Raji (cell line): ENCODE measurements around the gene TRPM7.

ENCODE experiments used
- POLR2A ChIP-seq: IDR thresholded peaks from 2 replicates; pipeline ENCODE4 v1.6.1; 2011; ENCODE audit warnings: low read depth, low read length, control low read depth; ENCODE audit not compliant: insufficient read depth

The TRPM7 gene

DNA sequence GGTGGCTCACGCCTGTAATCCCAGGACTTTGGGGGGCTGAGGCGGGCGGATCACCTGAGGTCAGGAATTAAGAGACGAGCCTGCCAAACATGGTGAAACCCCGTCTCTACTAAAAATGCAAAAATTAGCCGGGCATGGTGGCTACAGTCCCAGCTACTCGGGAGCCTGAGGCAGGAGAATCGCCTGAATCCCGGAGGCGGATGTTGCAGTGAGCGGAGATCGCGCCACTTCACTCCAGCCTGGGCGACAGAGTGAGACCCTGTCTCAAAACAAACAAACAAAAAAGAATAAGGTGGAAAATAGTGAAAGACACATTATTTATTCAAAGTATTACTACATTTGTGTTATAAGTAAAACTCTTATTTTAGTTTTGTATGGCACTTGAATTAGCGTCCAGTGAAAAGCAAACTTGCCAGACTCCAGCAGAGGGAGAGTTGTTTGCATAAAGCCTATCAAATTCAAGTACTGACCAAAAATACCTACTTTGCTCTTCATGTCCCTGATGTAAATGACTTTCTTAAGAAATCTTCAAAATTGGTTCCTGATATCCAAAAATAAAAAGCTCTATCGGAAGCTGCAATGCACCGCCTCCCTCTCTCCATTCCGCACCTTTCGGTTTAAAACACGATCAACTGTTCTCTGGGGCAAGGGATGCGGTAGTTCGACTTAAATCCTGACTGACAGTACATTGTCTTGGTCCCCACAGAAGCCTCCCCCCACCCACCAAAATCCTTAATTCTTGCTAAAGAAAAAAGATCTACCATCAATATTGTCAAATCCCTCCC is 1.2 kb downstream of the TRPM7 start:
- no peak for TF ChIP-seq POLR2A

DNA sequence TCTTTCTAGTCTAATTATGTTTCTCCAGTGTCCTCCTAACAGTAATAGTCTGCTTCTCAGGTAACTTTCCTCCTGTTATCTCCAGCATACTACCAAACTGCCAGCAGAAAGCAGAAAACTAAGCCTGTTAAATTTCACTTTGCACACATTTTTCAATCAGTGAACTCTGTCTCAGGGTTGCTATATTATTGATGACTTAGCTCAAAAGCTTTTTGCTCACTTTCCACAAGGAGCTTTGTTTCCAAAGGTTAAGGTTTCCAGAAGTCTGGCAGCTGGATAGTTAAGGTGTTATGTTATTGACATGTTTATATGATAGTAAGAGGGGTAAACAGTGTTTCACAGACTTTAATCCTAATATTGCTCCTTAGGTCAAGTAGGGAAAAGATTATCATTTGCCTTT is 5.1 kb downstream of the TRPM7 start:
- TF ChIP-seq POLR2A = no peak

DNA sequence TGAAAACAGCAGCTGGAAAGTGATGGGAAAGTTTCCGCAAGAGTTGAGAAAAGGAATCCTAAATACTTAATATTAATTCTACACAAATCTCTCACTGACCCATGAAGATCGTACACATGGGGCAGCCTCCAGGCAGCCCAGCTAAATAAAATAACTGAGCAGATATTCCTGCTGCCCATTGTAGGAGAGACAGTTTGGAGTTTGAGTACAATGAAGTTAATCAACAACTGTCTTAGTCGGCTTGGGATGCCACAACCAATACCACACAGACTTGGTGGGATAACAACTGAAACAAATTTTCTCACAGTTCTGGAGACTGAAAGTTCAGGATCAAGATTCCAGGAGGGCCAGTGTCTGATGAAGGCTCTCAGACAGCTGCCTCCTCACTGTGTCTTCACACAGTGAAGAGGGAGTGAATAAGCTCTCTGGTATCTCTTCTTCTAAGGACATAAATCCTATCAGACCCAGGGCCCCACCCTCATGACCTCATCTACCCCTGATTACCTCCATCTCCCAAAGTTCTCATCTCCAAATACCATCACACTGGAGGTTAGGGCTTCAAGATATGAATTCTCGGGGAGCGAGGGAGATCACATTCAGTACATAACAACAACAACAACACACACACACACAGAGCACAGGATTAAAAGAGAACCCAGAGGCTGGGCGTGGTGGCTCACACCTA is 9.7 kb downstream of the TRPM7 start:
- no peak for TF ChIP-seq POLR2A

DNA sequence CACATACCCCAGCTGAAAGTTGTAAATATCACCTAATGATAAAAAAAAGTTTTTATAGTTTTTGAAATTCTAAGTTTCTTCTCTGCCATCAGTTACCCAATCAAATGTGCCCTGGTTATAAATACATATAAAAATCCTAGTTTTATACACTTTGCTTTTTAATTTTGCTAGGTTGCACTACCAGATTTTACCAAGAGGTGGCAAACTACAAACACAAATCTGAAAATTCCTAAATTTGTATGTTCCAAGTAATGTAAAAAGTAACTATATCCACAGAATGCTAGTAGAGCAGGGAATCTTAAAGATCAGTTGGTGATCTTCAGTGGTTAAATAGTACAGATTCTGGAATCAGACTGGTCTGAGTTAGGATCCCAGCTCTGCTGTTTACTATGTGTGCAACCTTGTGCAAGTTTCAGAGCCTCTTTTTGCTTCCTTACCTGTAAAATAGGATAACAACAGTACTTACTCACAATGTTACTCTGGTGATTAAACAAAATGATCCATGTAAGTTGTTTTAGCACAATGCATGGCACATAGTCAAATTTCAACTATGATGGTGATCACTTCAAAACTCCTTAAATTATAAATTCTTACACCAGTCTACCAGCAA is 11.0 kb downstream of the TRPM7 start:
- TF ChIP-seq POLR2A = no peak

DNA sequence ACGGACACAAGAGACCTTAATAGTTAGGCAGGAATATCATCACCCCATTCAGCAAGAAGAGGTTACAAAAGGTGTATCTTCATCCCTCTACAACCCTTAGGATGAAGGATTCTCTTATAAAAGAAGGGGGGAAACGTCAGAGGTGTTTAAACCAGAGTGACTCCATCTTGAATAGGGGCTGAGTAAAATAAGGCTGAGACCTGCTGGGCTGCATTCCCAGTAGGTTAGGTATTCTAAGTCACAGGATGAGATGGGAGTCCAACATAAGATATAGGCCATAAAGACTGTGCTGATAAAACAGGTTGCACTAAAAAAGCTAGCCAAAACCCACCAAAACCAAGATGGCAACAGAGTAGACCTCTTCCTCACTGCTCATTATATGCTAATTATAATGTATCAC is 16.5 kb downstream of the TRPM7 start:
- no peak for TF ChIP-seq POLR2A

DNA sequence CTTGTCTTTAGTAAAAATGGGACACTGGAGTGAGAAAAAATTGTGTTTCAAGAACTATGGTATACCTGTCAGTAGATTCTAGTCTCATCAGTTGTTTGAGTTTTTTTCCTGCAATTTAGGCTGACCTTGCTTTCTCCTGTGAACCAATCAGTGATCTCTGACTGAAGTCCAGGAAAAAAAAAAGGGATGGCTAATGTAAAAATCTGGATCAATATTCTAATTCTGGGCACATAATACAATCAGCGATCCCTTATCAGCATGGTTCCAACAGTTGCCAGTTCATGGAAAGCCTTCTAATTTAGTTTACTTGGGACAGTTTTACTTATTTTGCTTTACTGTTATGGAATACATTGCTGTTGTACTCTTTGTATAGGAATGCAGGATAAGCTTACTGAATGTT is 17.0 kb downstream of the TRPM7 start:
- no peak for TF ChIP-seq POLR2A

DNA sequence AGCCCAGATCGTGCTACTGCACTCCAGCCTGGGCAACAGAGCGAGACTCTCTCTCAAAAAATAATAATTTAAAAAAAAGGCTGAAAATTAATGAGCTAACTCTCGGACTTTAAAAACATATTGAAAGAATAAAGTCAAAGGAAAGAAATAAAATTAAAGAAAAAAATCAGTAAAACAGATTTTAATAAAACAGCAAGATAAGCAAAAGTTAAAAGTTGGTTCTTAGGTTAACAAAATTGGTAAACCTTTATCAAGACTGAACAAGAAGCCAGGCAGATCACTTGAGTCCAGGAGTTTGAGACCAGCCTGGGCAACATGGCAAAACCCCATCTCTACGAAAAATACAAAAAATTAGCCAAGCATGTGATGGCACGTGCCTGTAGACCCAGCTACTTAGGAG is 20.7 kb downstream of the TRPM7 start:
- no peak for TF ChIP-seq POLR2A

DNA sequence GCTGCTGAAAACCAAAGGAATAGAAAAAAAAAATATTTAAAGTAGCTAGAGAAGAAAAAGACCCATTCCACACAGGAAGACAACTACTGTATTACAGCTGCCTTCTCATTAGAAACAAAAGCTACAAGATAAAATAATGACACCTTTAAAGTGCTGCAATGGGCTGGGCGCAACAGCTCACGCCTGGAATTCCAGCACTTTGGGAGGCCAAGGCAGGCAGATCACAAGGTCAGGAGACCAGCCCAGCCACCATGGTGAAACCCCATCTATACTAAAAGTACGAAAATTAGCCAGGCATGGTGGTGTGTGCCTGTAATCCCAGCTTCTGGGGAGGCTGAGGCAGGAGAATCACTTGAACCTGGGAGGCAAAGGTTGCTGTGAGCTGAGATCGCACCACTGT is 31.0 kb downstream of the TRPM7 start:
- TF ChIP-seq POLR2A = no peak

DNA sequence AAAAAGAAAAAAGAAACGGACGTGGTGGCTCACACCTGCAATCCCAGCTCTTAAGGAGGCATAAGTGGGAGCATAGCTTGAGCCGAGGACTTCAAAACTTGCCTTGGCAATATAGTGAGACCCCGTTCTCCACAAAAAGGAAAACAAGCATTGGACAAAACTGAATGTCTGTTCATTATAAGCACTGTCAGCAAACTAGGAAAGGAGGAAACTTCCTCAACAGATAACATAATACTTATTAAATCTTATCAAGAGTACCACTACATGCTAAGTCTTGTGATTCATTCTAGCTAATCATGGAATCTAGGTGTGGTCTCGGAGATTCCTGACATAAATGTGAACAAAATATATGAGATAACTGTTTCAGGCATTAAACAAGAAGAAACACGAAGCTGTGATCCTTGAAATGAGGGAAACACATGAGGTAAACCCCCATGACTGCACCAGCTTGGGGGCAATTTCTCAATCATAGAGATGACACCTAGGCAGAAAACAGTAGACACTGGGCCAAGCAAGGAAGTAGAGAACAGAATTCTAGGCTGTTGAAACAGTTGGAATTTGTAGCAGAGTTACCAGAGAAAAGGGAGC is 33.3 kb downstream of the TRPM7 start:
- no peak for TF ChIP-seq POLR2A

DNA sequence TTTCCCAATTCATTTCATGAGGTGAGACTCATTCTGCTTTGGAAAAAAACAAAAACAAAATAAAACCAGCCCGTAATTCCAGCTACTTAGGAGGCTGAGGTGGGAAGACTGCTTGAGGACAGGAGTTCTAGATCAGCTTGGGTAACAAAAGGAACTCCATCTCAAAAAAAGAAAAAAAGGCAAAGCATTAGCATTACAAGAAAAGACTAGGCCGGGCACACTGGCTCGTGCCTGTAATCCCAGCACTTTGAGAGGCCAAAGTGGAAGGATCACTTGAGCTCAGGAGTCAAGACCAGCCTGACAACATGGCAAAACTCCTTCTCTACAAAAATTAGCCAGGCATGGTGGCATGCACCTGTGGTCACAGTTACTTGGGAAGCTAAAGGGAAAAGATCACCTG is 33.9 kb downstream of the TRPM7 start:
- no peak for TF ChIP-seq POLR2A

DNA sequence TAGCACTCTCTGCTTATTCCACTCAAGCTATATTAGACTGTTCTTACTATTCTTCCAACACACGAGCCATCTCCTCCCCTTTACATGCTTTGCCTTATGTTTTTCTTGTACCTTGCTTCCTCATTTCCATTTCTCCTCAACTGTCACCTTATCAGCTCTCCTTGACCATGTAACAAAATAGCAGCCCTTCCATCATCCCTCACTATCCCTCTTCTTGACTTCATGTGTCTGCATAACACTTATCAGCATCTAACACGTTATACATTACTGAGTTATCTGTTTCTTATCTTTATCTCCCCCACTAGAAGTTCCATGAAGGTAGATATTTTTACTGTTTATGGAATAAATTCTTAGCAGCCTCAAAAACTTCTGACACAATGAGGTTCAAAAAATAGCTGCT is 45.3 kb downstream of the TRPM7 start:
- no peak for TF ChIP-seq POLR2A

DNA sequence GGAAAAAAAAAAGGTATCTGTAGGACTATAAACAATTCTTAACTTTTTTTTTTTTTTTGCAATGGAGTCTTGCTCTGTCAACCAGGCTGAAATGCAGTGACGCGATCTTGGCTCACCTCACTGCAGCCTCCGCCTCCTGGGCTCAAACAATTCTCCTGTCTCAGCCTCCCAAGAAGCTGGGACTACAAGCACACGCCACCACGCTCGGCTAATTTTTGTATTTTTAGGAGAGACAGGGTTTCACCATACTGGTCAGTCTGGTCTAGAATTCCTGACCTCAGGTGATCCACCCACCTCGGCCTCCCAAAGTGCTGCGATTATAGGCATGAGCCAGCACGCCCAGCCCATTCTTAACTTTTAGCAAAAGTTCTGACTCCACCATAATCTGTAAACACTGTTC is 50.5 kb downstream of the TRPM7 start:
- no peak for TF ChIP-seq POLR2A

DNA sequence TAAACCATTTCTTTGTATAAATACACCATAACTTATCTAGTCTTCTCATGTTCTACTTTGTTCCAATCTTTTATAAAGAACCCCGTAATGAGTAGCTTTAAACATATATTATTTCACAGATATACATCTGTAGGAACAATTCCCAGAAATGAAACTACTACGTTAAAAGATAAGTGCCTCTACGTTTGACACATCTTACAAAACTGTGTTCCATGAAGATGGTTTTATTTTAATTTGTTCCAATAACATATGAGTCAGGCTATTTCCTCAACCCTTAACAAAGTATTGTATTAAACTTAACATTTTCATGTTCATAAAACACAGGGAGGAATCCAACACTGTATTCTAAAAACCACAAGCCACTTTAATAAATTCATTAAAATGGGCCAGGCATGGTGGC is 52.9 kb downstream of the TRPM7 start:
- no peak for TF ChIP-seq POLR2A

DNA sequence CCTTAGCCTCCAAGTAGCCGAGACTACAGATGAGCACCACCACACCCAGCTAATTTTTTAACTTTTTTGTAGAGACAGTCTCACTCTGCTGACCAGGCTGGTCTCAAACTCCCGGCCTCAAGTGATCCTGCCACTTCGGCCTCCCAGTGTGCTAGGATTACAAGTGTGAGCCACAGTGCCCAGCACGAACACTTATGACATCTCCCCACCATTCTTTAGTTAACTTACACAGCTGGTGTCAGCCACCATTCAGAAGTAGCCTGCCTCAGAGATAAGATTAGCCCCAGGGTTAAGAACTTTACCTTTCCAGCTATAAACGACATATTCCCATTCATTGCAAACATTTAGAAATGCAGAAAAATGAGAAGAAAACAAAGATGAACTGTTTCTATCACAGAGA is 58.2 kb downstream of the TRPM7 start:
- no peak for TF ChIP-seq POLR2A

DNA sequence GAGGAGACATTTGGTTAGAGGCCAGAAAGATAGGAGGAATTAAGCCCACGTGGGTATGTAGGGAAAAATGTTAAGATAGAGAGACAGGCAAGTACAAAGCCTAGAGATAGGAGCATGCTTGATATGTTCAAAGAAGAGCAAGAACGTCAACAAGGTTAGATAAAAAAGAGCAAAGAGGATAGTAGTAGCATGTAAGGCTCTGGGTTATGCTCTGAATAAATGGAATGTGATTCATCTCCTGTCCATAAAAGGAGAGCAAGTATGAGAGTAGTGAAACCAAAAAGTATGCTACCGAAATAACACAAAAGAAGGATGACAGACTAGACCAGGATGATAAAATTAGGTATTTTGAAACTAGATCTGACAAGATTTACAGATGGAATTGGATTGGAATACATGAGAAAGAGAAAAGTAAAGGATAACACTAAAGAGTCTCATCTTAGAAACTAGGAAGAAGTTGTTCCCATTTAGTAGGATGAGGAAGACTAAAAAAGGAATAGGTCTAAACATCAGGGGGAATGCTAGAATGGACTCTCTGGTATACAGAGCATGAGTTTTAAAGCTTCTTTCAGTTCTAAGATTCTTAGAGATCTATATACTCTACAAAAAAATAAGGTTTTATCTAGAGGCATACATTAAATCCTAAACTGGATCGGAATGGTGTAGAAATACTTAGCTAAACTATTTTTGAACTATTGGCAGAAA is 59.1 kb downstream of the TRPM7 start:
- TF ChIP-seq POLR2A = no peak
